HK-2 (cell line): Measurements from ENCODE around the gene SS18.

Source experiments
- DNase-seq: peaks from one replicate; pipeline ENCODE4 v3.0.0-alpha.2; 2018; ENCODE audit not compliant: unreplicated experiment

Gene SS18

DNA sequence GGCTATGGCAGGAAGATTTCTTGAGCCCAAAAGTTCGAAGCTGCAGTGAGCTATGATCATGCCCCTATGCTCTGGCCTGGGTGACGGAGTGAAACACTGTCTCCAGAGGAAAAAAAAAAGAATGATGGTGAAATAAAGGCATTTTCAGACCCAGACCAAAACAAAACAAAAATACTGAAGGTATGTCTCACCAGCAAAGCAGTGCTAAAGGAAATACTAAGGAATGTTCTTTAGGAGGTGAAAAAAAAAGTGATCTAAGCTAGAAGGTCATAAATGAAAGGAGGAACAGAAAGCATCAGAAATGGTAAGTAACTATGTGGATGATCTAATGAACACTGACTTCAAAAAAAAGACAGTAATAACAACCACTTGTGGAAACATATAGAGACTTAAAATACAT, 18.7 kb downstream of the SS18 start:
- DNase-seq: no peak

DNA sequence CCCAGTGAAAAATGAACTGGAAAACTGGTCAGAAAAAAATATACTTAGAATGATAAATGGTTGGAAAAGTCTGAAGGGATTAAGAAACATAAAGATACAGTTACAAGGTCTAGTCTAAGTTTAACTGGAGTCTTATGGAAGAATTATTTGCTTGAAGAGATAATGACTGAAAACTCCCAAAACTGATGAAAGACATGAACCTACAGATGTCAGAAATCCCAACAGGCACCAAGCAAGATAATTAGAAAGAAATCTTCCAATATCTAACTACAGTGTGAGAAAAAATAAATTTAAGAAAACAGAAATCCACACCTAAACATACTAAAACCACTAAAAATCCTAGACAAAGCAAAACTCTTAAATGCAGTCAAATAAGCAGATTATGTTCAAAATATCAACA, 19.4 kb downstream of the SS18 start:
- no peak for DNase-seq

DNA sequence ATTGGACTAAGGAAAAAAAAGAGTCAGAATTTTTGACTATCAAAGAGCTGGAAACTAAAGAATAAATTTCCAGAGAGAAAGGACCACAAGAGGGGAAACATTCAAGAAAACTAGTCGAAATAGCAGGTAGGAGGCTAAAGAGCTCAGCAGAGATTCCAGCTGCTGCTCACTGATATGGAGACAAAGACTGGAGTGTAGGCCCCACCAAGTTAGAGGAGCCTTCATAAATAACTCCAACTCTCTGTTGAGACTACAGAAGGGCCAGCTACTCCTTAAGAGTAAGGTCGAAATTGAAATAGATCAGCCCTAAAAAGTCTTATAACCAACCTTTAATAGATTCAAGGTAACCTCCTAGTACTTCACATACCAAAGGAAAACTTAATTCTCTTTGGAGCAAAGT, 31.1 kb downstream of the SS18 start:
- DNase-seq: no peak

DNA sequence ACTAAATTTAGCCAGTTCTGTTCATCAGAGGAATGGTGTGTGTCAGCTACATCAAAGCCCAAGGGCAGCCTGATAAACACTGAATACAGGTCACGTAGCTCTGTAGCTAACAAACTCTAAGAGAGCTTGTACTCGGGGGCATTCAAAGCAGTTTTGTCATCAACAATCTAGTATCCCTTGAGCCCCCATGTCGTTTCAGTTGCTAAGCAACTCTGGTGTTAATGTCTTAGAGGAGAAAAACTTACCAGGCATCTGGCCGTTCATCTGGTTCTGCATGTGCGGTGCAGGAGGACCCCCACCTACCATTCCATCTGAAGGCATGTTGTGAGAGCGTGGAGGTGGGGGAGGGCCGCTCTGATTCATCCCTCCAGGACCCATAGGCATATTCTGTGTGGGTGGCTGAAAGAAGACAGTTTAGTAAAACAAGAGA, 33.1 kb downstream of the SS18 start:
- no peak for DNase-seq

DNA sequence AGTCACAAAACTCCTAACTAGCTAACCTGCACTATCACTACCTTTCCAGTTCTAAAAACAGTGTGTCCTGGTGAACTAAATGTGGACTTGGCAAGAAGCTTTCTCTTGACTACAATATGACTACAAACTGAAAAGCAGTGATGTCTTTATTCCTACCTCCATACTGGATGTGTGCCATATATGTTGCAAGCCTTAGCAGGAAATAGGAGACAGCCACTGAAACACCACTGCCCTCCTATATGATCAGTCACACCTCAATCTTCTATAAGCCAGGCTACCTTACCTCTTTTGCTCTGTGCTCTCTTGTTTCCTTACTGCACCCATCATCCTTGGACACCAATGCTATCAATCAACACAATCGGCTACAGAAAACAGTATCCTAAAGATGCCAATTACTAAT, 34.1 kb downstream of the SS18 start:
- DNase-seq: no peak

DNA sequence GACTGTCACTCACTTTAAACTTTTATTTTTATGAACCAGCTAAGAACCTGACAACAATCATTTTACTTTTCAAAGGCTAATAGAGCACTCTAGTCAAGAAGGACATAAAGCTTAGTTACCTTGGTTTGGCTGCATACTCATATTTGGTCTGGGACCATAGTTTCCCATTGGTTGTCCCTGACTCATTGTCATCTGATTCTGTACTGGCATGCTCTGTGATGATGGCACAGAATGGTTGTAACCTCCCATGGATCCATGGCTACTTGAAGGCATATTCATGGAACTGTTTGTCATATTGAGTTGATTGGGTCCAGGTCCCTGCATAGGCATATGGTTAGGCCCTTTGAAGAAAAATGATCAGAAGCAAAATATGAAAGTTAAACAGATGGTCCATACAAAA, 37.9 kb downstream of the SS18 start:
- DNase-seq: no peak

DNA sequence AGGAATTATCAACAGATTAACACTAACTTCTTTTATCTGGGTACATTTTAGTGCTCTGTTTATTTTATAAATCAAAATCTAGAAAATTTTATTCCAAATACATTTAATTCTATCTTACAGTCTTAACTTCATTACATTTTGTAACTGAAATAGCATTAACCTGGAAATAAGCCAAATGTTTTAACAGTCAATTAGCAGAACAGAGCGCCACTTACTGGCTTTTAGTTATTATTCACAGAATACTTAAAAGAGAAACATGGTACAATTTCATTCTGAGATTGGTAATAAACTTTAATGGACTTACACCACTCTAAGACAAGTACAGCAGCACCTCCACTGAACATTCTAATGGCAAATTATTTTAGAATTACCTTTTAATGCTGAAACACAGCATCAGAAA, 38.6 kb downstream of the SS18 start:
- DNase-seq: no peak

DNA sequence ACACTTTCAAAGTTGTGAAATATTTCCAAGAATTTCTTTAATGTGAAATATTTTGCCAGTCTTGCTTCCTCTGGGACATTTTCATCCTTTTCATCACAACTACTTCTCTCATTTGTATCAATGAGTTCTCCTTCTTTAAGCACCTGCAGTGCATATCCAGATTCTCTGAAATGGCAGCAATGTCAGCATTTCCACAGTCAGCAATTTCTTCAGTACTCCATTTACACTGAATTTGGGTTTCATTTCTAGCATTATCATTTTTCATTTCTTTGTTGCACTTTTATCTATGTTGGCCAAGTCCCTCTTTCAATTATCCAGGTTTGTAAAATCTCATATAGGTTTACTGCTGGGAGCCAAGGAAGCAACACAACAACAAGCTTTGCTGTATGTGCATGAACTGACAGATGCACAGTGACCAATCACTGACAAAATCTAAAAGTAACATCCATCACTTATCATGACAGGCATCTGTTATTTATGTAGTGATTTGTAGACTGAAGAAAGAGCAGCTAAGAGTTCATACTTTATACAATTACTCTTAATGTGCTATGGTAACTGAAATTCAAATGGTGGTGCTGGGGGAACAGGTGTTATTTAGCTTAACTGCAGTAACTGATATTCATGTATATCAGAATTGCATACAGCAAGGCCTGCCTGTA, 43.9 kb downstream of the SS18 start:
- DNase-seq: no peak

DNA sequence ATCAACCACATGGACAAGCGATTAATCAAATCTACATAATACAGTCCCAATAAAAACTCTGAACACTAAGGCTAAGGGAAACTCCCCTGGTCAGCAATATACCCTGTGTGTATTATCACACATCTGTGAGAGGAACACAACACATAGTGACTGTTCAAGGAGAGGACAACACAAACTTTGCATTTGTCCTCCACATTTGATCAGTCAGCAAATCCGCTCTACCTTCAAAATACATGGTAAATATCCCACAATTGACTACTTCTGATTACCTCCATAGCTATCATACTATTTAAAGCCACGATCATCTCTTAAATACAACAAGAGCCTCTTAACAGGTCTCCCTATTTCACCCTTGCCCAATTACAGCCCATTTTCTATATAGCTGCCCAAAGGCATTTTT, 45.6 kb downstream of the SS18 start:
- no peak for DNase-seq

DNA sequence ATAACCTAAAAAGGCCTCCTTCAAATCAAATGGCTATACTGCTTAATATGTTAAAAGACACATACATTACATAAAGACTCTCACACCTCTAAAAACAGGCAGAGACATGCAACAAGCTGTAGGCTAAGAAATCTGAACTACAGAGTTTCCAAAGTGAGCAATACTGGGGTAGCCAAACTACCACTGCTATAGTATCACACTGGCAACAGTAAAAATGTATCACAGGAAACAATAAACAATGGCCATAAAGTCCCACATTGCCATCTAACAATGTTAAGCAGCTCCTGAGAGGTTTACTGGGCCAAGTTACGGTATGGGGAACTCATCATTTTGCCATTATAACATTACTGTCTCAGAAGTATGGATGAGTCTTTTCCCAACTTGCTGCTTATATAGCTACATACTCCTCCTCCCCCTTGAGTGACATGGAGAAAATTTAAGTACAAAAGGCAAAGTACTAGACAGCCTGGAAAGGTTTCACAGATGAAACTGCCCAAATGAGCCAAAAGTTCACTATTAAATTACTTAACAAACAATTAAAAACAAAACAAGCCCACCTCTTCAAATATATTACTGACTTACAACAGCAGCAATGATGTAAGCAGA, 50.3 kb downstream of the SS18 start:
- DNase-seq: no peak

DNA sequence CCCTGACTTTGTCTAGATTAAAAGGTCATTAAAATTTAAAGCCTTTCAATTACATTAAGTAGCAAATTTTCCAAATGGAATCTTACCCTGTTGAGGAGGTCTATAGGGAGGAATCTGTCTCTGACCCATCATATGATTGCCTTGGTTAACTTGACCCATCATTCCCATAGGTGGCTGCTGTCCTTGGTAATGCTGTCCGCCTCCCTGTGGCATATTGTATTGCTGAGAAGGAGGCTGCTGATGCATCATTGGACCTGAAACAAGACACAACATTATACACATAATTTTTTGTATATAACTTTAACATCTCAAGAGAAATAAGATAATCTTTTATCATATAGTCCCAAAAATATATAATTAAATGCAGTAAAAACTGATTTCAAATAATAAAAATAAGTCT, 51.2 kb downstream of the SS18 start:
- DNase-seq: no peak

DNA sequence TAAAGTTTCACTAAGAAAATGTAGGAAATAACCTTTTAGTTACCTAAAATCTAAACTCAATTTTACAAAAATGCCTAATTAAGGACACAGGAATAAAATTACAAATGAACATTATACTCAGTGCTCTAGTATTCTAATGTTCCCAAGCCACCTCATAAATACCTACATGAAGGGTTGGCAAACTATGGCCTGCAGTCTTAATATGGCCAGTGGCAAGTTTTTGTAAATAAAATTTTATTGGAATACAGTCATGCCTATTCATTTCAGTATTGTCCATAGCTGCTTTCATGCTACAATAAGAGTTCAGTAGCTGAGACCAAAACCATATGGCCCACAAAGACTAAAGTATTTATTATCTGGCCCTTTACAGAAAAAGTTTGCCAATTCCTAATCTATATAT, 53.8 kb downstream of the SS18 start:
- no peak for DNase-seq

DNA sequence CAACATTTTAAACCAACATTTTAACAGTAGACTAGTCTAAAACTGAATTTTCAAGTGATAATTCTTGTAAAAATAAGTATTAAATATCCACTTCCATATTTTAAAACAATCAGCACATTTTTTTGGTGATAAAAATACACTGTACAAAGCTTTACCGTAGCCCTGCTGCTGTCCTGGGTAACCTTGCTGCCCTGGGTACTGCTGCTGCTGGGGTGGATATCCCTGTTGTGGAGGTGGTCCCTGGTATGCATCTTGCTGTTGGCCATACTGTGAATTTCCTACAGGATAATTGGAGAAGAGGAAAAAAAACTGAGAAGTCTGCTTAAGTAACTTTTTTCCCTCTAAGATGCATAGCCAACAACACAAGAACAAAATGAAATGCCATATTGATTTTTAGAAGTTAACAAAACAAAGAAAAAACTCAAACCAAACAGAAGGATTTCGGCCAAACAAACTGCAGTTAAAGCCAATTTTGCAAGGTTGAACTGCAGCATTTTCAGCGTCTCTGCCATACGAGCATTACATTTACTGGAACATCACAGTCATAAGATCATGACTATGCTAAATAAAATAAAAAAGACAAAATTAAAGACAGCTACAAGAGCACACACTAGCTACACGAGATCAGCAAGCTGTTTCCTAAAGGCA, 55.4 kb downstream of the SS18 start:
- no peak for DNase-seq

DNA sequence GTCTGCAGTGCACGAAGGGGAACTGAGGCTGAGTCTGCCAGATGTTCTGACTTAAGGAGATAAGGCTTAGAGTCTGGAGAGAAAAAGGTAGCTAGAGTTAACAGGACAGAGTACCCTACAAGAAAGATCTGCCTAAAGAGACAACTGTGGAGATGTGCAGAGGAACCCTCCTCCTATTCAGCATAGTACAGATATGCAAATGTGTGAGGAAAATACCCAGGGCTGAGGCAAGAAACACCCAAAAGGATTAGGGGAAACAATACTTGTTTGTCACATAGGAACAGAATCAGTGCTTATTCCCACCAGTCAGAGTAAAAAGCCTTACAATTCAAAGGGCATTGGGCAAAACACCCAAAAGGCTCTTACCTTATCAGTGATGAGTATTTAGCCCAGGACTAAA, 67.8 kb downstream of the SS18 start:
- DNase-seq: no peak

DNA sequence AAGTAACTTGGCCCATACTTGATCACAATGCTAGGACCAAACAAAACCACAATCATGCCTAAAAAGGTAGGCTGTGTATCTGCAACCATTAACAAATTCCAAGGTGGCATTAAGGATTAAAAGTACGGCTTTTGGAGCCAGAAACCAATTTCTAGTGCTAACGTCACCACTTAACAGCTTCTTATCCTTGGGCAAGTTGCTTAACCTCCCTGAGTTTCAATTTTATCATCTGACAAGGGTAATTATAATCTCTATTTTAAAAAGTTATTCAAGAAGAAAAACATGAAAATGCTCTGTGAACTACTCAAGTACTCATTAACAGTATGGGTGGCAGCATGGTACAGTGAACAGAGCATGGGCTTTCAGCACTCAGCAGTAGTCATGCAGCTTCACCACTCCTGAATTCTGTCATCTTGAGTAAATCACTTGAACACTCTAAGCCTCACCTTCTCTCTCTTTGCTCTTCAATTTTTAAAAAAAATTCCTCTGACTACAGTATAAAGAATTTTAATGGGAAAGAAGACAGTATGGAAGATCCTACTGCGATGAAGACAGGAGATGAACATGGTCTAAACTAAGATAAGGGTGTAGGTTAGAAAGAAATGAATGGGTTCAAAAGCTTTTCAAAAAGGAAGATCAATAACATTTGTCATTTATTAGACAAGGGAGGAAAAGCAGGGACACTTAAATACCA, 69.2 kb downstream of the SS18 start:
- no peak for DNase-seq

DNA sequence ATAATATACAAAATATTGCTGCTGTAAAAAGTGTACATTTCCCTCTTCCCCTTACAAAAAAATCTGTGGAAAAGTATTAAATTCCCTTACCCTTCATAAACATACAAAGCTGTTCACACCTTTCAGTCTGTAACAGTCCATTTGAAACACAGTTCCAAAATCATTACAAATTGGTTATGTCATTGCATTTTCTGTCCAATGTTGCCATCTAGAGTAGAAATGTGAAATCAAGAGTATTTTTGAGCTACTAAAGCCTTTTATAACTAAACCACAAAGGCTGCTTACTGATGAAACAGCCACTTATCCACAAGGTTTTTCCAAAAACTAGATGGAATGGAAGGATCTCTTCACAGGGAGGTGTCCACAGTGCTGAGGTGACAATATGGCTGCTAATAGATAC, 72.5 kb downstream of the SS18 start:
- no peak for DNase-seq

DNA sequence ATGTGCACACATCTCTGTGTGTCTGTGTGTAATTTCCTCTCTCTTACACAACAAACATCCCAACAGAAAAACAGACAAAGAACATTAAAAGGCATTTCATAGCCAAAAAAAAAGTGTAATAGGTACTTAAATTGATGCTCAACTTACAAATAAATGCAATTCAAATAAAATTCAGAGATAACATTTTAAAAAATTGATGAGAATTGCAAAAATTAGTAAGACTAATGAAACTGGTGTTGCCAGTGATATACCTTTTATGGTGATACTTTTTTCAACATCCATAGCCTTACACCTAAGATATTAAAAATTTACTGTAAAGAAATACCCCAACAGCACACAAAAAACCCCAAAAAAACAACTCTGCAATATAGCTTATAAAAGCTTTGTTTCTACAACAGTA, 76.0 kb downstream of the SS18 start:
- no peak for DNase-seq

DNA sequence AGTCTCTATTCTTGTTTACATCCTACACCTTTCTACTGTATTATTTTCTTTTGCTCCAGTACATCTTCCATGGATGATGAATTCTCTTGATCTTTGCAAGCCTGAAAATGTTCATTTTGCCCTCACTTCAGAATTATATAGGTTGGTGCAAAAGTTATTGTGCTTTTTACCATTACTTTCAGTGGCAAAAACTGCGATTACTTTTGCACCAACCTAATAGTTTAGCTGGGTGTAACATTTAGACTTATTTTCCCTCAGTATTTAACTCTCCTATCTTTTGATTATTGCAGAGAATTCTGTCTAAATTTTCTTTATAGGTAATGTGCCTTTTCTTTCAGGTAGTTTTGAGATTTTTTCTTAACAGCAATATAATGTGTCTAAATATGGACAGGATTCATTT, 81.8 kb downstream of the SS18 start:
- no peak for DNase-seq

DNA sequence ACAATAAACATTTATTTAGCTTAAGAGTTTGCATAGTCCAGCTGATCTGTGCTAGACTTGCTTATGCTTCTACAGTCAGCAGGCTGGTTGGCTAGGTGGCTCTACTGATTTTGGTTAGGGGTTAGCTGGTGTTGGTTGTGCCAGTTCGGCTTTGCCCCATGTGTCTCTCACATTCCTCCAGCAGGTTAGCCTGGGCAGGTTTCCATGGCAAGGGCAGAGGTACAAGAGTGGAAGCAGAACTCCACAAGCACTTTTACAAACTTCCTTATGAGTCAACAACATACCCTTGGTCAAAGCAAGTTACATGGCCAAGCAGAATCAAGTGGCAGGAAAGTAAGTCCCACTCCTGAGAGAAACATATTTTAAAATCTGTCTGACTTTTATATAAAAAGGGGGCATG, 82.3 kb downstream of the SS18 start:
- no peak for DNase-seq

DNA sequence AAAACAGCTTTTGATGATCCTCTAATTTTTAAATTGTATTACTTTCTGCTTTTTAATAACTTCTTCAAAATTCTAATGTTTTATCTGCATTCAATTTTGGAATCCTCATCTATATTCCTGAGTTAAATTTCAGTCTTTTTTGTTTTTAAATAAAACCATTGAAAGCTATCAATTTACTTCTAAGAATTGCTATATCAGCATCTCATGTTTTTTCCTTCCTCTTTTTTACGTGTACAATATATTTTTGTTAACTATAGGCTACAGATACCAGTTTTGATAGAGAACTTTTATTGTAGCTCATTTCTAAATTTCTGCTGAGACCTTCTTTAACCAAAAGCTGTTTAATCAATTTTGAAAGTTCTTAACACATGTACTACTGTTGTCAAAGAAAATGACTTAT, 84.5 kb downstream of the SS18 start:
- no peak for DNase-seq

DNA sequence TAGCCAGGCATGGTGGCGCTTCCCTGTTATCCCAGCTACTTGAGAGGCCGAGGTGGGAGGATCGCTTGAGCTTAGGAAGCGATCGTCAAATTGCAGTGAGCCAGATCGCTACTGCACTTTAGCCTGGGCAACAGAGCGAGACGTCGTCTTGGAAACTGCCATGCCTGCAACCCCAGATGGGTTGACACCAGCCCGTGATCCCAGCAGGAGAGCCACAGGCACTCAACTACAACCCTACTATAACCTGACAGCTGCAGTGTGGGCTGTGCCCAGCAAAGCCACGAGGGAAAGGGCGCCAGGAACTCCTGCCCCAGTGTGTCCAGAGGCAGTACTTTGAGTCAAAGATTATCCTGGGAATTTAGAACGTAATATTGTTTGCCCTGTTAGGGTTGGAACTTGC, 85.6 kb downstream of the SS18 start:
- peak; percentile 2 for DNase-seq

DNA sequence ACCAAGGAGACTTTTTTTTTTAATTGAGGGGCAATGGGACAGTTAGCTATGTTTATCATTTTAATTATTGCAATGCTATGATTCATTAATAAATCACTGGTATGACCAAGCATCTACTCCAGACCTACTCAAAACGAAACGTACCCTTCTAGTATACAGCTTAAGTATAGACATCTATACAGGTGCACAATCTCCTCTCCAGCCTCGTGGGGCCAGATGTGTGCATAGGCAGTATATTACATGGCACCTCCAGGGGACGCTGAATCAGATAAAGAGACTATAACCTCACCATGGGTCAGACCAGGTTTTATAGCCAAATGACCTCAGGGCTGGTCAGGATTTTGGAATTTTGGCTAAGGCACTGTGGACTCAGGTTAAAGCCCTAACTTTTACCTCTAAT, 86.6 kb downstream of the SS18 start:
- no peak for DNase-seq

DNA sequence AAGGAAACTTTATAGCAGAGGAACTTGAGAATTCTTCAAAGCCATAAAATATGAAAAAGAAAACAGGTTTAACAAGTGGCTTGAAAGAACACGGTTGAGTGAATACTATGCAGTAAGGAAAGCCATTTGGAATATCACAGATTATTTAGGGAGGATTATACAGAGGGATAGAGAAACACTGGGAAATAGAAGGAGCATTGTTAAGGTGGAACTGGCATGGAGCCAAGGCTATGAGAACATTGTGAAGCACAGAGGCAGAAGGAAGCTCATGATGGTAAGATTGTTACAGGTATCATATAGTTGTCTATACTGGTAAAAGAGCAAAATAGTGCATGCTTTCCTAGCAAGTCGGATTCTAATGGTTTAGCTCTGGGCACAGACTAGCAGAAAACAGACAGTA, 87.1 kb downstream of the SS18 start:
- no peak for DNase-seq
